ENCODE measurements around the gene SEC14L6. TPM values are rescaled to one million over a fixed set of nuclear protein-coding genes. Genes with fewer than 3 reads are reported as not detected.
A peak's percentile ranks its signal among the peaks of the same experiment; 100 is the strongest.

SEC14L6 gene
- total and polyA plus RNA-seq, 9 of the 15 experiments (the other 6 are each of a cell fraction or from before 2014, with no cell fraction given): 0.29 to 6.1 (median 1.9) TPM

DNA sequence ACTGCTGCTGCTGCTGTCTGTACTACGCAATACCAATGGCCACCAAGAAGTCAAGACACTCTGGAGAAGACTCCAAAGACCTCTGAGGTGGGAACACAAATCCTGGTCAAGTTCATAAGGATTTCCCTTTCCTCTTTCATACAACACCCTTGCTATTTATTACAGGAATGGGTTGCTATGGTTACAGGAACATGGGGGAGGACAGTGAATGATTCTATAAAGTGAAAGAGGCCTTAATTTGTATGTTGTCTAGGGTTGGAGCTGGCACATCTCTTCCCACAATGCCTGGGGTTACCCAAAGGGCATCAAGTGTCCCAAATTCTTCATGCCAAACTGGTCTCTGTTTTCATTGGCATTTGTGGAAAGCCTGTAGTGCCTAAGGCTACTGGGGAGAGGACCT, 63.4 kb downstream of the SEC14L6 start:
- H4K20me1 ChIP-seq (replicated peaks; ENCODE audit: control insufficient read depth, insufficient read depth, low read length): no peaks in the 10 kb centered on the region
- in situ Hi-C loops (cut with MboI): loop anchor here (5.0 to 25.0 kb wide), 2 partner anchors 91 to 371 kb away; no protein-coding TSS in a partner anchor
- TF ChIP-seq RFX1 (IDR thresholded peaks at IDR 0.05) (peak; percentile 81), SRF (CRISPR knock-in tag; IDR thresholded peaks at IDR 0.05) (no peak), NFRKB (IDR thresholded peaks at IDR 0.05; ENCODE audit: low read depth) (no peak), HSF4 (CRISPR knock-in tag; IDR thresholded peaks at IDR 0.05; ENCODE audit: borderline replicate concordance) (no peak)

DNA sequence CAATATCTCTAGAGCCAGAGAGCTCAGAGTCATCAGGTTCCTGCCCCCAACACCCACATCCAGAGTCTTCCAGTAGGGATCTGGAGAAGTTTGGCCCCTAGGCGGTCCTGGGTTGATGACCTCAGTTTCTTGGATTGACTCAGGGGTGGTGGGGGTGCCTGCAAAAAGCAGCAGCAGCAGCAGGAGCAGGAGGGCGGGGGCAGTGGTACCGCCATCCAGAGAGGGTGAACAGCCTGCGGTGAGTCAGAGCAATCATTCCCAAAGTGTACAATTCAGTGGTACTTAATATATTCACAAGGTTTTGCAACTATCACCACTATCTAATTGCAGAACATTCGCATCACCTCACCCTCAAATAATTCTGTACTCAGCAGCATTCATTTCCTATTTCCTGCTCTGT, 64.8 kb downstream of the SEC14L6 start:
- 7% methylated on average over 5 of the region's 5 CpGs for WGBS (ENCODE audit: insufficient coverage, low coverage, missing lambda C conversion rate)
- CTCF ChIA-PET (ENCODE audit: low intra/inter-chr PET ratio): interaction anchor here (0.7 kb wide), 2 partner anchors 89 to 91 kb away, joined by 5 read pairs; no protein-coding TSS in a partner anchor
- FAIRE-seq (no peak), ATAC-seq (no peak), DNase-seq (ENCODE audit: extremely low read depth in 1 of 4, low spot score in 3 of 4) (peak in 1 of 4 experiments; percentile 18)
- no peak overlapping the region for H3K4me3 ChIP-seq
- H2AFZ ChIP-seq (ENCODE audit: low read depth, low read length): no peak overlapping the region
- no TSS peak for BruUV-seq (replicated peaks)
- intact Hi-C loops (cut with micrococcal nuclease) (no loop called here), in situ Hi-C loops (cut with MboI) (loop anchor here (5.0 to 25.0 kb wide), 2 partner anchors 89 to 369 kb away; no protein-coding TSS in a partner anchor)
- H3K4me1 ChIP-seq (replicated peaks in 1 of 2; ENCODE audit: control insufficient read depth in 2 of 2, insufficient read depth in 2 of 2, low read length in 2 of 2): peaks cover 0 to 8% of the 10 kb centered on the region in 2 experiments; a peak in 3 of 5 replicates
- no peak overlapping the region for H3K9ac ChIP-seq (ENCODE audit: insufficient read depth in 1 of 2, low read depth in 2 of 2, low read length in 2 of 2)
- H3K9me3 ChIP-seq (replicated peaks; ENCODE audit: control insufficient read depth, insufficient read depth, low read depth, low read length): no peaks in the 10 kb centered on the region
- H4K20me1 ChIP-seq (replicated peaks; ENCODE audit: control insufficient read depth, insufficient read depth, low read length): no peaks in the 10 kb centered on the region
- no peaks in the 10 kb centered on the region for H3K9me1 ChIP-seq (ENCODE audit: control insufficient read depth, insufficient read depth, low read length)
- H3K27me3 ChIP-seq (ENCODE audit: control insufficient read depth in 2 of 2, insufficient read depth in 2 of 2, low read length in 2 of 2): peaks cover 2 to 16% of the 10 kb centered on the region in 2 experiments; a peak in 2 of 5 replicates
- H3K27ac ChIP-seq (ENCODE audit: extremely low read depth, low read depth, low read length): no peak overlapping the region
- no peaks in the 10 kb centered on the region for H3K36me3 ChIP-seq (ENCODE audit: control insufficient read depth, insufficient read depth, low read length)
- POLR2A ChIA-PET: no interaction called here
- H3K4me2 ChIP-seq (ENCODE audit: insufficient read depth, low read length): no peak overlapping the region
- no peaks in the 10 kb centered on the region for H3K79me2 ChIP-seq (ENCODE audit: control insufficient read depth, insufficient read depth, low read length)
- no peak for TF ChIP-seq ZBTB40 (IDR thresholded peaks at IDR 0.05)
- no peak for TF ChIP-seq ZBTB40 (CRISPR knock-in tag; IDR thresholded peaks at IDR 0.05)

More for the DNA sequence above, 63.4 kb downstream of the SEC14L6 start:
- Histone ChIP-seq H3K27ac (ENCODE audit: extremely low read depth, low read depth, low read length) (no peak overlapping the region), H2AFZ (ENCODE audit: low read depth, low read length) (no peak overlapping the region), H3K36me3 (ENCODE audit: control insufficient read depth, insufficient read depth, low read length) (no peaks in the 10 kb centered on the region), H3K9me3 (replicated peaks; ENCODE audit: control insufficient read depth, insufficient read depth, low read depth, low read length) (no peaks in the 10 kb centered on the region), H3K79me2 (ENCODE audit: control insufficient read depth, insufficient read depth, low read length) (no peaks in the 10 kb centered on the region), H3K4me2 (ENCODE audit: insufficient read depth, low read length) (no peak overlapping the region), H3K27me3 (ENCODE audit: control insufficient read depth in 2 of 2, insufficient read depth in 2 of 2, low read length in 2 of 2) (peaks cover 2 to 9% of the 10 kb centered on the region in 2 experiments; a peak in 2 of 5 replicates), H3K9me1 (ENCODE audit: control insufficient read depth, insufficient read depth, low read length) (no peaks in the 10 kb centered on the region), H3K4me3 (no peak overlapping the region), H3K4me1 (replicated peaks in 1 of 2; ENCODE audit: control insufficient read depth in 2 of 2, insufficient read depth in 2 of 2, low read length in 2 of 2) (peaks cover 0 to 8% of the 10 kb centered on the region in 2 experiments; a peak in 3 of 5 replicates), H3K9ac (ENCODE audit: insufficient read depth in 1 of 2, low read depth in 2 of 2, low read length in 2 of 2) (no peak overlapping the region)
- ATAC-seq (no peak), FAIRE-seq (no peak), DNase-seq (ENCODE audit: extremely low read depth in 1 of 4, low spot score in 3 of 4) (no peak)
- CTCF ChIA-PET (ENCODE audit: low intra/inter-chr PET ratio): interaction anchor here (0.6 kb wide), 1 partner anchor 37 kb away, joined by 3 read pairs; no protein-coding TSS in a partner anchor
- POLR2A ChIA-PET: no interaction called here
- BruUV-seq (replicated peaks): no TSS peak
- intact Hi-C loops (cut with micrococcal nuclease): no loop called here
- WGBS (ENCODE audit: insufficient coverage, low coverage, missing lambda C conversion rate): 50% methylated on average over 1 of the region's 1 CpG
